ENCODE data around the gene TMCO6.

GRCh38 chr5:140603734-140604133 lies 35.5 kb upstream of the TMCO6 start:
- no peak for TF ChIP-seq CTCF (IDR thresholded peaks at IDR 0.05)
- TF ChIP-seq POLR2A (IDR thresholded peaks at IDR 0.05): no peak
